ENCODE measurements around the gene PLEK. TPM values are rescaled to one million over a fixed set of nuclear protein-coding genes. Genes with fewer than 3 reads are reported as not detected.

PLEK gene
- total and polyA plus RNA-seq, 4 donors: 2.6 to 40.6 (median 4.6) TPM

DNA sequence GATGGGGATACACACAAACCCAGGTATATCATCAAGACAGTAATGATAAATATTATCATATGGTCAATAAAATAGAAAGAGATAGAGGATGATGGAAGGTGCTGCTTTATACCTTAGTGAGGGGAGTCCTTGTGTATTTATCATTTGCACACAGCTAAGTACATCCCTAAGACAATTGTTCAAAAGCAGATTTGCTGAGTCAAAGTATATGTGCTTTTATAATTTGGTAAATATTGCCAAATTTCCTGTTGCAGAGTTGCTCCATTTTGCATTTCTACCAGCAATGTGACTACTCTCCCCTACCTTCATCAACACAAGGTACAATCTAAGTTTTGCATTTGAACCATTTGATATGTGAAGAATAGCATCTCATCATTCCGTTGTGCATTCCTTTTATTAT, 22.6 kb upstream of the PLEK start:
- Histone ChIP-seq H3K27ac (ENCODE audit: low read depth in 1 of 2, low read length in 2 of 2) (no peak overlapping the region), H3K9me3 (ENCODE audit: control insufficient read depth in 4 of 4, low read length in 3 of 4) (no peaks in the 10 kb centered on the region), H3K36me3 (ENCODE audit: control insufficient read depth in 4 of 4, insufficient read depth in 3 of 4, low read depth in 1 of 4, low read length in 3 of 4) (no peaks in the 10 kb centered on the region), H3K4me3 (ENCODE audit: low read depth in 1 of 3, low read length in 3 of 3) (no peak overlapping the region), H3K27me3 (ENCODE audit: control insufficient read depth in 4 of 4, insufficient read depth in 4 of 4, low read length in 3 of 4) (peaks cover 0 to 13% (median 0%) of the 10 kb centered on the region in 4 donors), H3K4me1 (ENCODE audit: control insufficient read depth in 4 of 4, insufficient read depth in 4 of 4, low read length in 3 of 4) (no peaks in the 10 kb centered on the region), H3K9ac (ENCODE audit: low read depth in 1 of 2, low read length in 2 of 2) (no peak overlapping the region)
- DNase-seq (ENCODE audit: low spot score): no peak
- 85% methylated on average over 1 of the region's 1 CpG for WGBS
- TF ChIP-seq, protein P1, sequence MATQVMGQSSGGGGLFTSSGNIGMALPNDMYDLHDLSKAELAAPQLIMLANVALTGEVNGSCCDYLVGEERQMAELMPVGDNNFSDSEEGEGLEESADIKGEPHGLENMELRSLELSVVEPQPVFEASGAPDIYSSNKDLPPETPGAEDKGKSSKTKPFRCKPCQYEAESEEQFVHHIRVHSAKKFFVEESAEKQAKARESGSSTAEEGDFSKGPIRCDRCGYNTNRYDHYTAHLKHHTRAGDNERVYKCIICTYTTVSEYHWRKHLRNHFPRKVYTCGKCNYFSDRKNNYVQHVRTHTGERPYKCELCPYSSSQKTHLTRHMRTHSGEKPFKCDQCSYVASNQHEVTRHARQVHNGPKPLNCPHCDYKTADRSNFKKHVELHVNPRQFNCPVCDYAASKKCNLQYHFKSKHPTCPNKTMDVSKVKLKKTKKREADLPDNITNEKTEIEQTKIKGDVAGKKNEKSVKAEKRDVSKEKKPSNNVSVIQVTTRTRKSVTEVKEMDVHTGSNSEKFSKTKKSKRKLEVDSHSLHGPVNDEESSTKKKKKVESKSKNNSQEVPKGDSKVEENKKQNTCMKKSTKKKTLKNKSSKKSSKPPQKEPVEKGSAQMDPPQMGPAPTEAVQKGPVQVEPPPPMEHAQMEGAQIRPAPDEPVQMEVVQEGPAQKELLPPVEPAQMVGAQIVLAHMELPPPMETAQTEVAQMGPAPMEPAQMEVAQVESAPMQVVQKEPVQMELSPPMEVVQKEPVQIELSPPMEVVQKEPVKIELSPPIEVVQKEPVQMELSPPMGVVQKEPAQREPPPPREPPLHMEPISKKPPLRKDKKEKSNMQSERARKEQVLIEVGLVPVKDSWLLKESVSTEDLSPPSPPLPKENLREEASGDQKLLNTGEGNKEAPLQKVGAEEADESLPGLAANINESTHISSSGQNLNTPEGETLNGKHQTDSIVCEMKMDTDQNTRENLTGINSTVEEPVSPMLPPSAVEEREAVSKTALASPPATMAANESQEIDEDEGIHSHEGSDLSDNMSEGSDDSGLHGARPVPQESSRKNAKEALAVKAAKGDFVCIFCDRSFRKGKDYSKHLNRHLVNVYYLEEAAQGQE (IDR thresholded peaks at IDR 0.05): no peak
- no peak for TF ChIP-seq TAF1 (conservative IDR thresholded peaks at IDR 0.05)

DNA sequence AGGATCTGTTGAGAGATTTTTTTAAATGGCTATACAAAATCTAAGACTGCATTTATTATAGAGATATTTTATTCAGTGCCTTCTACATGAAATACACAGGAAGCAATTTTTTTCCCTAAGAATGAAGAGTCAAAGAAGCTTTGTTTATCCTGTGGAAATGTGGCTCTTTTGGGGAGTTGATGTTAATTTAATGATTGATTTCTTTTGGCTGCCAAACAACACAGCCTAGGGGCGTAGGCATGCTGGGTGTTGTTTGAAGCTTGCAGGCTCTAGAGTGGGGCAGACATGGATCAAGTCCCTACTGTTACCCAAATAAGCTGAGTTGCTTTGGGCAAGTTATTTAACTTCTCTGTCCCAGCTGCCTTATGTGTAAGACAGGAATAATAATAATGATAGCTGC, 21.1 kb upstream of the PLEK start:
- H3K4me3 ChIP-seq (ENCODE audit: low read depth in 1 of 3, low read length in 3 of 3): no peak overlapping the region
- no peak overlapping the region for H3K9ac ChIP-seq (ENCODE audit: low read depth in 1 of 2, low read length in 2 of 2)
- H3K4me1 ChIP-seq (ENCODE audit: control insufficient read depth in 4 of 4, insufficient read depth in 4 of 4, low read length in 3 of 4): no peaks in the 10 kb centered on the region
- H3K27ac ChIP-seq (ENCODE audit: low read depth in 1 of 2, low read length in 2 of 2): no peak overlapping the region
- H3K9me3 ChIP-seq (ENCODE audit: control insufficient read depth in 4 of 4, low read length in 3 of 4): no peaks in the 10 kb centered on the region
- DNase-seq (ENCODE audit: low spot score): no peak
- TF ChIP-seq, protein P2, sequence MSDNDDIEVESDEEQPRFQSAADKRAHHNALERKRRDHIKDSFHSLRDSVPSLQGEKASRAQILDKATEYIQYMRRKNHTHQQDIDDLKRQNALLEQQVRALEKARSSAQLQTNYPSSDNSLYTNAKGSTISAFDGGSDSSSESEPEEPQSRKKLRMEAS (IDR thresholded peaks at IDR 0.05): no peak
- no peak for TF ChIP-seq HNF4A (conservative IDR thresholded peaks at IDR 0.05)
- no peak for TF ChIP-seq RXRA (IDR thresholded peaks at IDR 0.05)
- TF ChIP-seq, protein P3, sequence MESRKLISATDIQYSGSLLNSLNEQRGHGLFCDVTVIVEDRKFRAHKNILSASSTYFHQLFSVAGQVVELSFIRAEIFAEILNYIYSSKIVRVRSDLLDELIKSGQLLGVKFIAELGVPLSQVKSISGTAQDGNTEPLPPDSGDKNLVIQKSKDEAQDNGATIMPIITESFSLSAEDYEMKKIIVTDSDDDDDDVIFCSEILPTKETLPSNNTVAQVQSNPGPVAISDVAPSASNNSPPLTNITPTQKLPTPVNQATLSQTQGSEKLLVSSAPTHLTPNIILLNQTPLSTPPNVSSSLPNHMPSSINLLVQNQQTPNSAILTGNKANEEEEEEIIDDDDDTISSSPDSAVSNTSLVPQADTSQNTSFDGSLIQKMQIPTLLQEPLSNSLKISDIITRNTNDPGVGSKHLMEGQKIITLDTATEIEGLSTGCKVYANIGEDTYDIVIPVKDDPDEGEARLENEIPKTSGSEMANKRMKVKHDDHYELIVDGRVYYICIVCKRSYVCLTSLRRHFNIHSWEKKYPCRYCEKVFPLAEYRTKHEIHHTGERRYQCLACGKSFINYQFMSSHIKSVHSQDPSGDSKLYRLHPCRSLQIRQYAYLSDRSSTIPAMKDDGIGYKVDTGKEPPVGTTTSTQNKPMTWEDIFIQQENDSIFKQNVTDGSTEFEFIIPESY (IDR thresholded peaks at IDR 0.05): no peak
- TF ChIP-seq FOXA1 (IDR thresholded peaks at IDR 0.05): no peak
- no peak for TF ChIP-seq TAF1 (conservative IDR thresholded peaks at IDR 0.05)
- TF ChIP-seq, protein P1 (IDR thresholded peaks at IDR 0.05): no peak
- TF ChIP-seq GABPA (IDR thresholded peaks at IDR 0.05 in 1 of 2, conservative IDR thresholded peaks at IDR 0.05 in 1 of 2): no peak
- no peak for TF ChIP-seq HNF4G (IDR thresholded peaks at IDR 0.05)
- no peak for TF ChIP-seq YY1 (IDR thresholded peaks at IDR 0.05)
- TF ChIP-seq FOXA2 (IDR thresholded peaks at IDR 0.05): no peak
- no peak for TF ChIP-seq EGR1 (IDR thresholded peaks at IDR 0.05; ENCODE audit: low read depth in 2 of 2)
- TF ChIP-seq, protein P4, sequence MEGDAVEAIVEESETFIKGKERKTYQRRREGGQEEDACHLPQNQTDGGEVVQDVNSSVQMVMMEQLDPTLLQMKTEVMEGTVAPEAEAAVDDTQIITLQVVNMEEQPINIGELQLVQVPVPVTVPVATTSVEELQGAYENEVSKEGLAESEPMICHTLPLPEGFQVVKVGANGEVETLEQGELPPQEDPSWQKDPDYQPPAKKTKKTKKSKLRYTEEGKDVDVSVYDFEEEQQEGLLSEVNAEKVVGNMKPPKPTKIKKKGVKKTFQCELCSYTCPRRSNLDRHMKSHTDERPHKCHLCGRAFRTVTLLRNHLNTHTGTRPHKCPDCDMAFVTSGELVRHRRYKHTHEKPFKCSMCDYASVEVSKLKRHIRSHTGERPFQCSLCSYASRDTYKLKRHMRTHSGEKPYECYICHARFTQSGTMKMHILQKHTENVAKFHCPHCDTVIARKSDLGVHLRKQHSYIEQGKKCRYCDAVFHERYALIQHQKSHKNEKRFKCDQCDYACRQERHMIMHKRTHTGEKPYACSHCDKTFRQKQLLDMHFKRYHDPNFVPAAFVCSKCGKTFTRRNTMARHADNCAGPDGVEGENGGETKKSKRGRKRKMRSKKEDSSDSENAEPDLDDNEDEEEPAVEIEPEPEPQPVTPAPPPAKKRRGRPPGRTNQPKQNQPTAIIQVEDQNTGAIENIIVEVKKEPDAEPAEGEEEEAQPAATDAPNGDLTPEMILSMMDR (IDR thresholded peaks at IDR 0.05; ENCODE audit: low read depth, low read length, missing input control): no peak
- TF ChIP-seq, protein P5, sequence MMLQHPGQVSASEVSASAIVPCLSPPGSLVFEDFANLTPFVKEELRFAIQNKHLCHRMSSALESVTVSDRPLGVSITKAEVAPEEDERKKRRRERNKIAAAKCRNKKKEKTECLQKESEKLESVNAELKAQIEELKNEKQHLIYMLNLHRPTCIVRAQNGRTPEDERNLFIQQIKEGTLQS (IDR thresholded peaks at IDR 0.05): no peak
- WGBS: 77% methylated on average over 1 of the region's 1 CpG
- peaks cover 0 to 10% (median 0%) of the 10 kb centered on the region in 4 donors for H3K27me3 ChIP-seq (ENCODE audit: control insufficient read depth in 4 of 4, insufficient read depth in 4 of 4, low read length in 3 of 4)
- no peaks in the 10 kb centered on the region for H3K36me3 ChIP-seq (ENCODE audit: control insufficient read depth in 4 of 4, insufficient read depth in 3 of 4, low read depth in 1 of 4, low read length in 3 of 4)
